SK-N-SH (cell line): Measurements from ENCODE around the gene VSIG10.
"Not testable (repeated sequence)": the region's sequence is repeated elsewhere in the genome, so short reads cannot be mapped to it uniquely, and the experiment has no call there.

Experiments
- CHD2 ChIP-seq: fragments of 150-350 bp; IDR thresholded peaks from 2 replicates; pipeline ENCODE4 v1.6.1; 2018; ENCODE audit warnings: low read length; ENCODE audit not compliant: partially characterized antibody
- EP300 ChIP-seq, 2 experiments: IDR thresholded peaks; 2 replicates each; pipeline versions ENCODE4 v1.4.0 to v1.6.1; 2012; ENCODE audit warnings: borderline replicate concordance in 1 of 2, low read depth in 1 of 2, low read length in 1 of 2
- POLR2AphosphoS5 ChIP-seq: IDR thresholded peaks from 2 replicates; pipeline ENCODE4 v1.6.1; 2012; ENCODE audit warnings: low read depth, low read length
- RFX5 ChIP-seq: IDR thresholded peaks from 2 replicates; pipeline ENCODE4 v1.6.1; 2012; ENCODE audit warnings: mild to moderate bottlenecking, improper control_type of control experiment, low read length
- SIN3A ChIP-seq: IDR thresholded peaks from 2 replicates; pipeline ENCODE4 v1.6.1; 2012; ENCODE audit warnings: low read depth, mild to moderate bottlenecking, low read length, moderate library complexity, borderline replicate concordance
- TEAD4 ChIP-seq: IDR thresholded peaks from 2 replicates; pipeline ENCODE4 v1.4.0; 2012; ENCODE audit warnings: mild to moderate bottlenecking, borderline replicate concordance; ENCODE audit not compliant: insufficient read depth
- YY1 ChIP-seq: IDR thresholded peaks from 2 replicates; pipeline ENCODE4 v1.4.0; 2012; ENCODE audit warnings: low read depth, mild to moderate bottlenecking
- TF ChIP-seq, protein P1 (sequence below): fragments of 200-600 bp; sonication (generic); IDR thresholded peaks from 2 replicates; pipeline ENCODE4 v1.6.1; 2017; ENCODE audit warnings: antibody characterized with exemption, mild to moderate bottlenecking, moderate library complexity
- TF ChIP-seq, protein P2 (sequence below): IDR thresholded peaks from 2 replicates; pipeline ENCODE4 v1.4.0; 2012; ENCODE audit warnings: low read depth, borderline replicate concordance

DNA sequence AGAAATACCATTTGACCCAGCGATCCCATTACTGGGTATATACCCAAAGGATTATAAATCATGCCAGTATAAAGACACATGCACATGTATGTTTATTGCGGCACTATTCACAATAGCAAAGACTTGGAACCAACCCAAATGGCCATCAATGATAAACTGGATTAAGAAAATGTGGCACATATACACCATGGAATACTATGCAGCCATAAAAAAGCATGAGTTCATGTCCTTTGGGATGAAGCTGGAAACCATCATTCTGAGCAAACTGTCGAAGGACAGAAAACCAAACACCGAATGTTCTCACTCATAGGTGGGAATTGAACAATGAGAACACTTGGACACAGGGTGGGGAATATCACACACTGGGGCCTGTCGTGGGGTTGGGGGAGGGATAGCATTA, 25.6 kb upstream of the VSIG10 start:
- TF ChIP-seq, protein P1, sequence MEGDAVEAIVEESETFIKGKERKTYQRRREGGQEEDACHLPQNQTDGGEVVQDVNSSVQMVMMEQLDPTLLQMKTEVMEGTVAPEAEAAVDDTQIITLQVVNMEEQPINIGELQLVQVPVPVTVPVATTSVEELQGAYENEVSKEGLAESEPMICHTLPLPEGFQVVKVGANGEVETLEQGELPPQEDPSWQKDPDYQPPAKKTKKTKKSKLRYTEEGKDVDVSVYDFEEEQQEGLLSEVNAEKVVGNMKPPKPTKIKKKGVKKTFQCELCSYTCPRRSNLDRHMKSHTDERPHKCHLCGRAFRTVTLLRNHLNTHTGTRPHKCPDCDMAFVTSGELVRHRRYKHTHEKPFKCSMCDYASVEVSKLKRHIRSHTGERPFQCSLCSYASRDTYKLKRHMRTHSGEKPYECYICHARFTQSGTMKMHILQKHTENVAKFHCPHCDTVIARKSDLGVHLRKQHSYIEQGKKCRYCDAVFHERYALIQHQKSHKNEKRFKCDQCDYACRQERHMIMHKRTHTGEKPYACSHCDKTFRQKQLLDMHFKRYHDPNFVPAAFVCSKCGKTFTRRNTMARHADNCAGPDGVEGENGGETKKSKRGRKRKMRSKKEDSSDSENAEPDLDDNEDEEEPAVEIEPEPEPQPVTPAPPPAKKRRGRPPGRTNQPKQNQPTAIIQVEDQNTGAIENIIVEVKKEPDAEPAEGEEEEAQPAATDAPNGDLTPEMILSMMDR: not testable (repeated sequence)
- not testable (repeated sequence) for TF ChIP-seq TEAD4; YY1; RFX5; POLR2AphosphoS5; SIN3A; EP300 (IDR thresholded peaks at IDR 0.05; ENCODE audit: borderline replicate concordance in 1 of 2, low read depth in 1 of 2, low read length in 1 of 2); CHD2
- TF ChIP-seq, protein P2, sequence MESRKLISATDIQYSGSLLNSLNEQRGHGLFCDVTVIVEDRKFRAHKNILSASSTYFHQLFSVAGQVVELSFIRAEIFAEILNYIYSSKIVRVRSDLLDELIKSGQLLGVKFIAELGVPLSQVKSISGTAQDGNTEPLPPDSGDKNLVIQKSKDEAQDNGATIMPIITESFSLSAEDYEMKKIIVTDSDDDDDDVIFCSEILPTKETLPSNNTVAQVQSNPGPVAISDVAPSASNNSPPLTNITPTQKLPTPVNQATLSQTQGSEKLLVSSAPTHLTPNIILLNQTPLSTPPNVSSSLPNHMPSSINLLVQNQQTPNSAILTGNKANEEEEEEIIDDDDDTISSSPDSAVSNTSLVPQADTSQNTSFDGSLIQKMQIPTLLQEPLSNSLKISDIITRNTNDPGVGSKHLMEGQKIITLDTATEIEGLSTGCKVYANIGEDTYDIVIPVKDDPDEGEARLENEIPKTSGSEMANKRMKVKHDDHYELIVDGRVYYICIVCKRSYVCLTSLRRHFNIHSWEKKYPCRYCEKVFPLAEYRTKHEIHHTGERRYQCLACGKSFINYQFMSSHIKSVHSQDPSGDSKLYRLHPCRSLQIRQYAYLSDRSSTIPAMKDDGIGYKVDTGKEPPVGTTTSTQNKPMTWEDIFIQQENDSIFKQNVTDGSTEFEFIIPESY: not testable (repeated sequence)
